GM10266 (cell line): ENCODE measurements around the gene NOC4L.

Experiments
- DNase-seq: peaks from one replicate; pipeline ENCODE4 v3.0.0; 2012; ENCODE audit errors: extremely low spot score
- CTCF ChIP-seq: IDR thresholded peaks from 2 replicates; pipeline ENCODE4 v1.5.1; 2012; ENCODE audit warnings: mild to moderate bottlenecking, low read depth; ENCODE audit not compliant: control insufficient read depth, insufficient read depth; ENCODE audit errors: missing control alignments

Gene NOC4L

GRCh38 chr12:132188916-132189325 is 44.7 kb downstream of the NOC4L start:
- TF ChIP-seq CTCF: no peak

DNA sequence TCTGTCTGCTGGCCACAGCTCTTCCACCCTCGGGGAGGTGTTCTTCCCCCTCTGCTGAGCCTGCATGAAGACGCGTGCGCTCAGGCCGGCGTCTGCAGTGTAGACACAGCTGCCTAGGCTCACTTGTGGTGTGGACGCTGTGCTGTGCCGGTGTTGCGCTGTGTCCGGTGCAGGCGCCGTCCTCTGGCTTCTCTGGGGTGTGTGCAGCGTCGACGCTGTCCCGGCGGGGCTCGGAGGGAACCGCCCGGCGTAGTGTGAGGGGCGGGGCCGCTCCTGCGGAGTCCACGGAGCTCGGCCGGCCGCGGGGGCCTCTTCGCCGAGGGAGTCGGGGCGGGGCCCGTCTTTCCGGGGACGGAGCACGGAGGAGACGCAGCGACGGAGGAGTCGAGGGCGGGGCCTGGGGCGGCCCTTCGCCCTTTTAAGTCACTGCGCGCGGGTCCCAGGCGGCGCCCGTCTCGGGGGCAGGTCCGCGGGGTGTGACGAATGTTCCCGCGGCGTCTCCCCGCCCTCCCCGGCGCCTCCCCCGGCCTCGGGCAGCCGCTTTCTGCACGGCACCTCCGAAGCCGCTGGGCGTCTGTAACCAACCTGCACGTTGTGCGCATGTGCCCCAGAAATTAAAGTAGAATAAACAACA is 45.2 kb downstream of the NOC4L start:
- peak; percentile 97 for DNase-seq

More at GRCh38 chr12:132188916-132189325, 44.7 kb downstream of the NOC4L start:
- DNase-seq: no peak

DNA sequence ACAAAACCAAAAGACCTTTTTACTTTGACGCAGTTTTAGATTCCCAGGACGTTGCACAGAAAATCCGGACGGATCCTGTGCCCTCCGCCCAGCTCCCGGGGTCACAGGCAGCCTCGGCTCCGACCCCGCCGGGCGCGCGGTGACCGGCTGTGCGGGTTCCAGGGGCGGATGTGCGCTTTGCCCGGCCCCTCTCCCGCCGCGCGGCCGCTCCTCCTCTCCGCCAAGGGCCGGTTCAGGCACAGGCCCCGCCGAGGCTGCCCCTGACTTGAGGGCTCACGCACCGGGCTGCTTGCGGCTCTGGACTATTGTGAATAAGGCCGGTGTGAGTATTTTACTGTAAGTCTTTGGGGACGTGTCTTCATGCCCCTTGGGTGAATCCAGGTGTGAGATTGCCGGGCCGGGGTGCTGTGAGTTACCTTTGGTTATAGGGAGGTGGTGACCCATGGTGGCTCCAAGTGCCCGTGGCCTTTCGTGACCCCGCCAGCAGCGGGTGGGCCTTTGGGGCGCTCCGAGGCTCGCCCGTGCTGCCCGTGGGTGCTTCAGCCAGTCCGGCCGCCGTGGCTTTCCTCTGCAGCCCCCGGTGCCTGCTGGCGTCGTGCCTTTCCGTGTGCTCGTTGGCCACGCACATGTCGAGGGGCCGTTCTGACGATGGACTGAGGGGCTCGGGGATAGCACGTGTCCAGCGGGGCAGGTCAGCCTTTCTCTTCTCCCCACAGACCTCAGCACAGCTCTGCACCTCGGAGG is 45.9 kb downstream of the NOC4L start:
- no peak for DNase-seq

More for the DNA sequence above, 45.2 kb downstream of the NOC4L start:
- no peak for TF ChIP-seq CTCF

GRCh38 chr12:132190834-132191500 is 46.7 kb downstream of the NOC4L start:
- TF ChIP-seq CTCF: no peak
- DNase-seq: no peak

More for the DNA sequence above, 45.9 kb downstream of the NOC4L start:
- TF ChIP-seq CTCF: no peak

DNA sequence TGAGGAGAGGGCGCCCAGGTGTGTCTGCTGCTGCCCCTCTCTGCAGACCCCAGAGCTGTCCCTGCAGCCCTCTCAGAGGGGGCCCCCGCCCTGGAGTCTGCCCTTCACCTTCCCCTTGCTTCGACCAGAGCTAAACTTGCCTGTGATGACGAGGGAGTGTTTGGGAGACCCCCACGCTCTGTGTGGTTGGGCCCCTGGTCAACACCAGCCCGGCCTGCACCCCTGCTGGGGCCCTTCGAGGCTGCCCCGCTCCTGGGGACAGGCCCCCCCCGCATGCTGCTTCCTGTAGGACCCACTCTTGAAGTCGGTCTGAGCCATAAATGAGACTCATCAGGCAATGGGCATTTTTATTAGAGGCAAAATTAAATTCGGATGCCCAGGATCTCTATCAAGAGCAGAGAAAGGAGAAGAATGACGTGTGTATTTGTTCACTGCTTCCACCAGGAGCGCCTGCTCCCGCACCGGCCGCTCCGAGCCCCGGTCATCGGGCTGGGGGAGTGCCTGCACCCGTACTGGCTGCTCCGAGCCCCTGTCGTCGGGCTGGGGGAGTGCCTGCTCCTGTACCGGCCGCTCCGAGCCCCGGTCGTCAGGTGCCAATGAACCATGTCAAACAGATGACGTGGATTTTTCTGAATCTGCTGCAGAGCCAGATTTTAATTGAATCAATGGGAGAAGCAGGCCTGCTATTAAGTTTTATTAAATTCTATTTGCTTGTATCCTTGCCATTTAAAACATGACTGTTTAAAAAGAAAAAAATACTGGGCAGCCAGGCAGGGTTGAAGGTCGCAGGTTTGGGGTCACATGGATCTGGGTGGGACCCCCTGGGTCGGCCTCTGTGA is 47.7 kb downstream of the NOC4L start:
- DNase-seq: no peak
- TF ChIP-seq CTCF: no peak

DNA sequence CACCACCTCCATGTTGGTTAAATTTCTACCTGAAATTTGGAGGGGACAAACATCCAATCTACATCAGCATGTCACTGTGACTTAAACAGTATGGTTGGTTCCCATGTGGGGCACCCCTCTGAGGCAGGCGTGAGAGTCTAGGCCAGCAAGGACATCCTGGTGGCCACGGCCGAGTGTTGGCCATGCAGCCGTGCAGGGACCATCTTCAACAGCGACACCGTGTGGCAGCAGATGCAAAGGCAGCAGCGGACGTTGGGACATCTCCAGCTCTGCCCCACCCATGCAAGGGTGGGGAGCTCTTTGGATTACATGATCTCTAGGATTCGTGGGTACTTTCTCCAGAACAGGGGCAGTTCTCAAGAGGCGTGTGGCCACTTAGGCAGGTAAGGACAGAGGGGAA is 49.8 kb downstream of the NOC4L start:
- no peak for DNase-seq
- TF ChIP-seq CTCF: no peak
